Panc1 (cell line): ENCODE measurements around the gene ERCC6L.

Experiments used
- CTCF ChIP-seq: fragments of 450-650 bp; IDR thresholded peaks from 2 replicates; pipeline ENCODE4 v1.5.1; 2017; ENCODE audit warnings: mild to moderate bottlenecking
- POLR2AphosphoS5 ChIP-seq: IDR thresholded peaks from 2 replicates; pipeline ENCODE4 v1.6.1; 2012; ENCODE audit warnings: mild to moderate bottlenecking, low read depth, low read length, moderate library complexity
- SIN3A ChIP-seq: IDR thresholded peaks from 2 replicates; pipeline ENCODE4 v1.6.1; 2012; ENCODE audit warnings: low read depth, mild to moderate bottlenecking, low read length, moderate library complexity, borderline replicate concordance; ENCODE audit not compliant: insufficient read depth

- no peak for TF ChIP-seq CTCF
- no peak for TF ChIP-seq SIN3A
- no peak for TF ChIP-seq POLR2AphosphoS5
Measured at GRCh38 chrX:72159769-72160168, 79.1 kb downstream of the ERCC6L start.
